ENCODE measurements around the gene CNTRL. TPM values are rescaled to one million over a fixed set of nuclear protein-coding genes. Genes with fewer than 3 reads are reported as not detected.

The CNTRL gene
- total RNA-seq, 1 experiment from 2014 or later = 13.4 TPM

DNA sequence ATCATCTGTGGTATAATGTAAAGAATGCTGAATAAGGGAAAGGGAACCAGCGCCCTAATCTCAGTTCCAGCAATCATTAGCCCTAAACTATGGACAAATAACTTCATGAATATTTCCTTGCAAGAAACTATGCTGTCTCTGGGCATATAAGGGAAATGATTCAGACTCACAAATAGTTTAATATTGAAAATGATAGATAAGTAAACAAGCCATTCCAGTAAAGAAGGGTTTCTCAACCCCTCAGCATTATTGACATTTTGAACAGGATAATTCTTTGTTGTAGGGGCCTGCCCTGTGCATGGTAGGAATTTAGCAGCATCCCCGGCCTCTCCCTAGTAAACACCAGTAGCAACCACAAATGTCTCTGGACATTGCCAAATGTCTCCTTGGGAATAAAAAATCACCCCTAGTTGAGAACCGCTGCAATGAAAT lies 48.5 kb upstream of the CNTRL start:
- no peak overlapping the region for H3K4me2 ChIP-seq (ENCODE audit: low read length)
- RAD21 ChIA-PET (ENCODE audit: low non-redundant PET in 1 of 2, low total read pairs in 2 of 2, uncharacterized antibody in 2 of 2, unreplicated experiment in 2 of 2) = no interaction called here
- no peak overlapping the region for H3K27ac ChIP-seq (ENCODE audit: low read depth, low read length)

More for the DNA sequence above, 48.5 kb upstream of the CNTRL start:
- Histone ChIP-seq H3K4me3 (replicated peaks in 1 of 2; ENCODE audit: low read depth in 1 of 2, low read length in 2 of 2) (no peak overlapping the region), H3K36me3 (ENCODE audit: control insufficient read depth in 1 of 2, insufficient read depth in 2 of 2, low read length in 2 of 2) (no peaks in the 10 kb centered on the region), H3K9me2 (ENCODE audit: insufficient read depth) (no peaks in the 10 kb centered on the region), H3K79me2 (ENCODE audit: insufficient read depth, low read length) (no peaks in the 10 kb centered on the region), H3K27me3 (ENCODE audit: insufficient read depth, low read length) (no peaks in the 10 kb centered on the region), H3K9ac (ENCODE audit: low read length) (no peak overlapping the region), H3K4me1 (ENCODE audit: control insufficient read depth in 1 of 2, insufficient read depth in 2 of 2, low read length in 2 of 2) (peaks cover 0 to 4% of the 10 kb centered on the region in 2 experiments; a peak in 1 of 4 replicates), H3K9me3 (ENCODE audit: control insufficient read depth in 1 of 2, insufficient read depth in 1 of 2, low read depth in 1 of 2, low read length in 2 of 2) (no peaks in the 10 kb centered on the region), H2AFZ (ENCODE audit: low read depth, low read length, poor library complexity, severe bottlenecking) (no peak overlapping the region), H4K20me1 (ENCODE audit: insufficient read depth) (no peaks in the 10 kb centered on the region)
- intact Hi-C loops (cut with micrococcal nuclease) = no loop called here
- TF ChIP-seq, protein P1, sequence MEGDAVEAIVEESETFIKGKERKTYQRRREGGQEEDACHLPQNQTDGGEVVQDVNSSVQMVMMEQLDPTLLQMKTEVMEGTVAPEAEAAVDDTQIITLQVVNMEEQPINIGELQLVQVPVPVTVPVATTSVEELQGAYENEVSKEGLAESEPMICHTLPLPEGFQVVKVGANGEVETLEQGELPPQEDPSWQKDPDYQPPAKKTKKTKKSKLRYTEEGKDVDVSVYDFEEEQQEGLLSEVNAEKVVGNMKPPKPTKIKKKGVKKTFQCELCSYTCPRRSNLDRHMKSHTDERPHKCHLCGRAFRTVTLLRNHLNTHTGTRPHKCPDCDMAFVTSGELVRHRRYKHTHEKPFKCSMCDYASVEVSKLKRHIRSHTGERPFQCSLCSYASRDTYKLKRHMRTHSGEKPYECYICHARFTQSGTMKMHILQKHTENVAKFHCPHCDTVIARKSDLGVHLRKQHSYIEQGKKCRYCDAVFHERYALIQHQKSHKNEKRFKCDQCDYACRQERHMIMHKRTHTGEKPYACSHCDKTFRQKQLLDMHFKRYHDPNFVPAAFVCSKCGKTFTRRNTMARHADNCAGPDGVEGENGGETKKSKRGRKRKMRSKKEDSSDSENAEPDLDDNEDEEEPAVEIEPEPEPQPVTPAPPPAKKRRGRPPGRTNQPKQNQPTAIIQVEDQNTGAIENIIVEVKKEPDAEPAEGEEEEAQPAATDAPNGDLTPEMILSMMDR (IDR thresholded peaks at IDR 0.05 in 2 of 3, conservative IDR thresholded peaks at IDR 0.05 in 1 of 3; ENCODE audit: borderline replicate concordance in 1 of 3, insufficient read depth in 1 of 3, low read depth in 2 of 3, low read length in 2 of 3) = no peak
- TF ChIP-seq EZH2phosphoT487 (IDR thresholded peaks at IDR 0.05; ENCODE audit: borderline replicate concordance) (no peak), SRF (IDR thresholded peaks at IDR 0.05; ENCODE audit: low read depth) (no peak), TCF7L2 (IDR thresholded peaks at IDR 0.05; ENCODE audit: borderline replicate concordance, extremely low read depth, insufficient read depth, insufficient read length) (no peak)
- TF ChIP-seq, protein P2, sequence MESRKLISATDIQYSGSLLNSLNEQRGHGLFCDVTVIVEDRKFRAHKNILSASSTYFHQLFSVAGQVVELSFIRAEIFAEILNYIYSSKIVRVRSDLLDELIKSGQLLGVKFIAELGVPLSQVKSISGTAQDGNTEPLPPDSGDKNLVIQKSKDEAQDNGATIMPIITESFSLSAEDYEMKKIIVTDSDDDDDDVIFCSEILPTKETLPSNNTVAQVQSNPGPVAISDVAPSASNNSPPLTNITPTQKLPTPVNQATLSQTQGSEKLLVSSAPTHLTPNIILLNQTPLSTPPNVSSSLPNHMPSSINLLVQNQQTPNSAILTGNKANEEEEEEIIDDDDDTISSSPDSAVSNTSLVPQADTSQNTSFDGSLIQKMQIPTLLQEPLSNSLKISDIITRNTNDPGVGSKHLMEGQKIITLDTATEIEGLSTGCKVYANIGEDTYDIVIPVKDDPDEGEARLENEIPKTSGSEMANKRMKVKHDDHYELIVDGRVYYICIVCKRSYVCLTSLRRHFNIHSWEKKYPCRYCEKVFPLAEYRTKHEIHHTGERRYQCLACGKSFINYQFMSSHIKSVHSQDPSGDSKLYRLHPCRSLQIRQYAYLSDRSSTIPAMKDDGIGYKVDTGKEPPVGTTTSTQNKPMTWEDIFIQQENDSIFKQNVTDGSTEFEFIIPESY (IDR thresholded peaks at IDR 0.05; ENCODE audit: extremely low read depth, insufficient replicate concordance, low read length) = no peak
- ChIA-PET CTCF (no interaction called here), POLR2A (no interaction called here)
- DNase-seq (ENCODE audit: low read depth, low spot score) (no peak), ATAC-seq (no peak)
- no TSS peak for BruUV-seq (replicated peaks)
